Progenitor cell of endocrine pancreas (in vitro differentiated cells): ENCODE measurements around the gene LONP1. TPM values are rescaled to one million over a fixed set of nuclear protein-coding genes. Genes with fewer than 3 reads are reported as not detected.

ENCODE experiments used
- DNase-seq: peaks from one replicate; pipeline ENCODE4 v3.0.0; 2021; ENCODE audit warnings: low spot score; ENCODE audit not compliant: unreplicated experiment
- H3K27ac Mint-ChIP-seq: 2 replicates; pipeline ENCODE4 v1.8.0; 2021; ENCODE audit warnings: mild to moderate bottlenecking, moderate library complexity, mixed read lengths
- H3K27me3 Mint-ChIP-seq: 2 replicates; pipeline ENCODE4 v1.8.0; 2021; ENCODE audit warnings: mixed read lengths
- H3K36me3 Mint-ChIP-seq: 2 replicates; pipeline ENCODE4 v1.8.0; 2022; ENCODE audit warnings: mixed read lengths; ENCODE audit not compliant: insufficient read depth
- H3K4me1 Mint-ChIP-seq: 2 replicates; pipeline ENCODE4 v1.8.0; 2021; ENCODE audit warnings: low read depth, mixed read lengths
- H3K4me3 Mint-ChIP-seq: 2 replicates; pipeline ENCODE4 v1.8.0; 2021; ENCODE audit warnings: low read depth, mild to moderate bottlenecking, moderate library complexity, mixed read lengths
- H3K9me3 Mint-ChIP-seq: 2 replicates; pipeline ENCODE4 v1.8.0; 2021; ENCODE audit warnings: low read depth, mixed read lengths
- CTCF ChIP-seq: fragments of 200-600 bp; sonication (generic); IDR thresholded peaks from one replicate; pipeline ENCODE4 v1.5.0; 2021; ENCODE audit warnings: antibody characterized with exemption, mild to moderate bottlenecking; ENCODE audit not compliant: unreplicated experiment
- total RNA-seq: library from RNA; stranded (reverse); gene quantifications from 2 replicates; pipeline ENCODE4 v1.2.1, GENCODE V29; 2021

The LONP1 gene
- total RNA-seq, 1 donor from 2014 or later, result 56.1 TPM

GRCh38 chr19:5694167-5694955 lies 25.6 kb downstream of the LONP1 start:
- no peak overlapping the region for H3K4me3 Mint-ChIP-seq
- H3K36me3 Mint-ChIP-seq, result peaks cover 5% of the 10 kb centered on the region
- no peaks in the 10 kb centered on the region for H3K27me3 Mint-ChIP-seq
- peaks cover 9% of the 10 kb centered on the region for H3K4me1 Mint-ChIP-seq
- no peak for DNase-seq
- no peaks in the 10 kb centered on the region for H3K9me3 Mint-ChIP-seq
- TF ChIP-seq CTCF, result no peak
- H3K27ac Mint-ChIP-seq, result peak overlapping the region; percentile 74

- Mint-ChIP-seq H3K27ac (no peak overlapping the region), H3K36me3 (peaks cover under 1% of the 10 kb centered on the region)
- DNase-seq, result no peak
Observed at GRCh38 chr19:5693195-5694166, 26.5 kb downstream of the LONP1 start.

GRCh38 chr19:5692723-5693194 lies 27.2 kb downstream of the LONP1 start:
- no peak for DNase-seq
- peak overlapping the region; percentile 90 for H3K27ac Mint-ChIP-seq
- H3K27me3 Mint-ChIP-seq, result no peaks in the 10 kb centered on the region
- H3K36me3 Mint-ChIP-seq, result peaks cover 5% of the 10 kb centered on the region
- H3K4me3 Mint-ChIP-seq, result peak overlapping the region; percentile 99
- TF ChIP-seq CTCF, result no peak
- no peaks in the 10 kb centered on the region for H3K9me3 Mint-ChIP-seq
- peaks cover 9% of the 10 kb centered on the region for H3K4me1 Mint-ChIP-seq

More at GRCh38 chr19:5693195-5694166, 26.5 kb downstream of the LONP1 start:
- Mint-ChIP-seq H3K4me3 (no peak overlapping the region), H3K4me1 (peaks cover 9% of the 10 kb centered on the region), H3K9me3 (no peaks in the 10 kb centered on the region), H3K27me3 (no peaks in the 10 kb centered on the region)
- no peak for TF ChIP-seq CTCF

- peak overlapping the region; percentile 99 for H3K4me3 Mint-ChIP-seq
- H3K27me3 Mint-ChIP-seq, result no peaks in the 10 kb centered on the region
- no peak for TF ChIP-seq CTCF
- no peak for DNase-seq
- peak overlapping the region; percentile 90 for H3K27ac Mint-ChIP-seq
- H3K9me3 Mint-ChIP-seq, result no peaks in the 10 kb centered on the region
- H3K36me3 Mint-ChIP-seq, result peaks cover 5% of the 10 kb centered on the region
- H3K4me1 Mint-ChIP-seq, result peaks cover 9% of the 10 kb centered on the region
Observed at GRCh38 chr19:5691822-5692722, 27.9 kb downstream of the LONP1 start.
